IMR-90 (cell line): ENCODE data around the gene PTPMT1. TPM values are rescaled to one million over a fixed set of nuclear protein-coding genes. Genes with fewer than 3 reads are reported as not detected.

Experiments
- ATAC-seq: fragments of 200-7000 bp; cut with Tn5 transposase; 2 replicates; pipeline ENCODE4 v1.9.1; 2020; ENCODE audit warnings: low read depth, mild to moderate bottlenecking, moderate library complexity
- BruUV-seq: library from RNA; stranded (reverse); fragments of 400-500 nt; replicated peaks from 2 replicates; lab custom pipeline; 2021; lab: Mats Ljungman, UMichigan
- CTCF ChIA-PET: fragments of 300-600 bp; formaldehyde crosslinking; extraction: SDS; loops from one replicate; lab custom pipeline; 2021; ENCODE audit warnings: antibody characterized with exemption; lab: Yijun Ruan, JAX
- POLR2A ChIA-PET: fragments of 300-600 bp; sonication (Branson Sonifier 250); formaldehyde crosslinking; loops from one replicate; lab custom pipeline; 2022; ENCODE audit warnings: antibody characterized with exemption; ENCODE audit not compliant: unreplicated experiment; lab: Charles Lee
- DNase-seq: peaks from one replicate; pipeline ENCODE4 v3.0.0; 2013
- H2AFZ ChIP-seq: replicated peaks from 2 replicates; pipeline ENCODE3; 2013; ENCODE audit warnings: low read length, mild to moderate bottlenecking; ENCODE audit not compliant: poor library complexity
- H2AK5ac ChIP-seq: 2 replicates; pipeline ENCODE4 v1.6.1; 2013; ENCODE audit warnings: low read depth, low read length, inconsistent platforms
- H2AK9ac ChIP-seq: replicated peaks from 2 replicates; pipeline ENCODE3; 2013; ENCODE audit warnings: mild to moderate bottlenecking, low read depth, low read length, moderate library complexity; ENCODE audit not compliant: poor library complexity
- H2BK120ac ChIP-seq: 2 replicates; pipeline ENCODE4 v1.6.1; 2013; ENCODE audit warnings: low read depth, low read length, inconsistent platforms
- H2BK15ac ChIP-seq: 3 replicates; pipeline ENCODE4 v1.6.1; 2013; ENCODE audit warnings: low read depth, low read length, inconsistent platforms
- H2BK20ac ChIP-seq: 2 replicates; pipeline ENCODE4 v1.6.1; 2013; ENCODE audit warnings: low read depth, mild to moderate bottlenecking, inconsistent platforms, low read length, moderate library complexity
- H2BK5ac ChIP-seq: 2 replicates; pipeline ENCODE4 v1.6.1; 2013; ENCODE audit warnings: mild to moderate bottlenecking, low read depth, low read length, inconsistent platforms; ENCODE audit not compliant: poor library complexity, severe bottlenecking
- H3K14ac ChIP-seq: replicated peaks from 2 replicates; pipeline ENCODE4 v1.6.1; 2013; ENCODE audit warnings: low read depth, low read length, inconsistent platforms
- H3K18ac ChIP-seq: 2 replicates; pipeline ENCODE4 v1.6.1; 2013; ENCODE audit warnings: low read depth, low read length, control low read depth
- H3K23ac ChIP-seq: 2 replicates; pipeline ENCODE4 v1.6.1; 2013; ENCODE audit warnings: low read depth, low read length, inconsistent platforms
- H3K27ac ChIP-seq: 2 replicates; pipeline ENCODE4 v1.5.1; 2013; ENCODE audit warnings: mild to moderate bottlenecking, control low read depth, low read length; ENCODE audit not compliant: insufficient read depth
- H3K27me3 ChIP-seq: 2 replicates; pipeline ENCODE4 v1.6.1; 2013; ENCODE audit warnings: low read length; ENCODE audit not compliant: control insufficient read depth, insufficient read depth
- H3K36me3 ChIP-seq: 2 replicates; pipeline ENCODE4 v1.6.1; 2013; ENCODE audit warnings: low read length, mixed read lengths; ENCODE audit not compliant: control insufficient read depth, insufficient read depth
- H3K4ac ChIP-seq: 2 replicates; pipeline ENCODE4 v1.6.1; 2013; ENCODE audit warnings: low read depth, low read length, inconsistent platforms
- H3K4me1 ChIP-seq: 2 replicates; pipeline ENCODE4 v1.6.1; 2013; ENCODE audit warnings: low read length, mixed read lengths; ENCODE audit not compliant: control insufficient read depth, insufficient read depth
- H3K4me2 ChIP-seq: 2 replicates; pipeline ENCODE4 v1.6.1; 2013; ENCODE audit warnings: low read depth, mild to moderate bottlenecking, control low read depth, low read length, moderate library complexity
- H3K4me3 ChIP-seq: 2 replicates; pipeline ENCODE4 v1.5.1; 2013; ENCODE audit warnings: low read depth, mild to moderate bottlenecking, control low read depth, low read length, moderate library complexity; ENCODE audit not compliant: insufficient read depth
- H3K56ac ChIP-seq: 2 replicates; pipeline ENCODE4 v1.6.1; 2013; ENCODE audit warnings: low read length, inconsistent platforms; ENCODE audit not compliant: insufficient read depth; ENCODE audit errors: extremely low read depth
- H3K79me1 ChIP-seq, 2 experiments: 2 replicates each; pipeline ENCODE4 v1.6.1; 2013; ENCODE audit warnings: low read length in 2 of 2, inconsistent platforms in 1 of 2, low read depth in 1 of 2
- H3K9ac ChIP-seq: 2 replicates; pipeline ENCODE4 v1.6.1; 2013; ENCODE audit warnings: low read depth, low read length, control low read depth
- H3K9me1 ChIP-seq: 2 replicates; pipeline ENCODE4 v1.6.1; 2013; ENCODE audit warnings: low read length, inconsistent platforms; ENCODE audit not compliant: insufficient read depth
- H3K9me3 ChIP-seq: 2 replicates; pipeline ENCODE4 v1.6.1; 2013; ENCODE audit warnings: low read length; ENCODE audit not compliant: control insufficient read depth, insufficient read depth
- H4K20me1 ChIP-seq: 2 replicates; pipeline ENCODE4 v1.6.1; 2013; ENCODE audit warnings: low read length, inconsistent platforms; ENCODE audit not compliant: insufficient read depth
- H4K5ac ChIP-seq: 2 replicates; pipeline ENCODE4 v1.6.1; 2013; ENCODE audit warnings: mild to moderate bottlenecking, low read depth, low read length, control low read depth
- H4K8ac ChIP-seq, 2 experiments: 2 replicates each; pipeline ENCODE4 v1.6.1; 2013; ENCODE audit warnings: low read depth in 2 of 2, low read length in 2 of 2, control low read depth in 1 of 2, inconsistent platforms in 1 of 2
- H4K91ac ChIP-seq: 2 replicates; pipeline ENCODE4 v1.6.1; 2013; ENCODE audit warnings: low read depth, low read length, inconsistent platforms; ENCODE audit not compliant: insufficient read depth
- BHLHE40 ChIP-seq: fragments of 150-350 bp; IDR thresholded peaks from 2 replicates; pipeline ENCODE4 v1.6.1; 2016; ENCODE audit warnings: mild to moderate bottlenecking, low read depth, low read length
- CEBPB ChIP-seq: IDR thresholded peaks from 2 replicates; pipeline ENCODE4 v1.6.1; 2012; ENCODE audit warnings: low read depth, low read length, improper control_type of control experiment
- CHD1 ChIP-seq: IDR thresholded peaks from 2 replicates; pipeline ENCODE4 v1.6.1; 2012; ENCODE audit warnings: low read depth, low read length, improper control_type of control experiment
- CTCF ChIP-seq: conservative IDR thresholded peaks from 2 replicates; pipeline ENCODE4 v1.5.1; 2012; ENCODE audit warnings: mild to moderate bottlenecking, low read depth, low read length, improper control_type of control experiment
- ELK1 ChIP-seq: fragments of 150-350 bp; IDR thresholded peaks from 2 replicates; pipeline ENCODE4 v1.6.1; 2016; ENCODE audit warnings: low read depth, mild to moderate bottlenecking, low read length, moderate library complexity, borderline replicate concordance
- FOS ChIP-seq: fragments of 150-350 bp; IDR thresholded peaks from 2 replicates; pipeline ENCODE4 v1.6.1; 2016; ENCODE audit warnings: low read depth, low read length
- MAFK ChIP-seq: IDR thresholded peaks from 2 replicates; pipeline ENCODE4 v1.6.1; 2012; ENCODE audit warnings: low read depth, low read length, improper control_type of control experiment
- MAZ ChIP-seq: IDR thresholded peaks from 2 replicates; pipeline ENCODE4 v1.6.1; 2012; ENCODE audit warnings: low read depth, mild to moderate bottlenecking, low read length, improper control_type of control experiment, moderate library complexity, borderline replicate concordance
- MXI1 ChIP-seq: IDR thresholded peaks from 2 replicates; pipeline ENCODE4 v1.6.1; 2012; ENCODE audit warnings: low read depth, mild to moderate bottlenecking, low read length, moderate library complexity, borderline replicate concordance
- NFE2L2 ChIP-seq: fragments of 150-350 bp; IDR thresholded peaks from 2 replicates; pipeline ENCODE4 v1.6.1; 2016; ENCODE audit warnings: low read depth, mild to moderate bottlenecking, low read length
- POLR2A ChIP-seq: IDR thresholded peaks from 2 replicates; pipeline ENCODE4 v1.6.1; 2012; ENCODE audit warnings: mild to moderate bottlenecking, low read depth, low read length
- RAD21 ChIP-seq: IDR thresholded peaks from 2 replicates; pipeline ENCODE4 v1.6.1; 2012; ENCODE audit warnings: low read length, improper control_type of control experiment
- RCOR1 ChIP-seq: IDR thresholded peaks from 2 replicates; pipeline ENCODE4 v1.6.1; 2012; ENCODE audit warnings: mild to moderate bottlenecking, low read length, improper control_type of control experiment; ENCODE audit not compliant: insufficient replicate concordance
- RFX5 ChIP-seq: IDR thresholded peaks from 2 replicates; pipeline ENCODE4 v1.8.0; 2012; ENCODE audit warnings: low read depth, mild to moderate bottlenecking, low read length, moderate library complexity
- SMC3 ChIP-seq: fragments of 150-350 bp; IDR thresholded peaks from 2 replicates; pipeline ENCODE4 v1.6.1; 2016; ENCODE audit warnings: low read depth, mild to moderate bottlenecking, antibody characterized with exemption, low read length, moderate library complexity
- USF2 ChIP-seq: fragments of 150-350 bp; IDR thresholded peaks from 2 replicates; pipeline ENCODE4 v1.6.1; 2017; ENCODE audit warnings: mild to moderate bottlenecking, antibody characterized with exemption, low read length, low read depth
- WGBS, 2 experiments: methylation state at CpG; one replicate each; pipeline versions ENCODE4 v1.1.5 to v1.1.7; 2013; ENCODE audit warnings: missing lambda C conversion rate in 2 of 2; ENCODE audit not compliant: insufficient read length in 1 of 2; ENCODE audit errors: extremely low coverage in 2 of 2; 5-methylcytosine and 5-hydroxymethylcytosine counted together
- dilution Hi-C: fragments of 300-500 bp; cut with HindIII; formaldehyde crosslinking; loops from one replicate; pipeline ENCODE4 v1.14.3; 2018; ENCODE audit warnings: low sequenced_read_pairs; ENCODE audit not compliant: unreplicated experiment
- in situ Hi-C: fragments of 300-500 bp; cut with MboI; formaldehyde crosslinking; loops from 3 replicates; pipeline ENCODE4 v1.14.3; 2019; ENCODE audit warnings: low sequenced_read_pairs, inconsistent platforms, mixed read lengths
- intact Hi-C: fragments of 100-400 bp; cut with micrococcal nuclease; formaldehyde crosslinking; loops from 2 replicates; pipeline ENCODE4 v1.10.0; 2022
- polyA plus RNA-seq, 3 experiments: library from polyadenylated mRNA; depleted of rRNA; stranded (reverse); fragments of >200 nt; gene quantifications; 2 replicates each; pipeline ENCODE4 v1.2.3, GENCODE V29; 2012; ENCODE audit warnings: low replicate concordance in 1 of 3
- total RNA-seq: library from RNA; depleted of rRNA; stranded (reverse); fragments of >200 nt; gene quantifications from 2 replicates; pipeline ENCODE4 v1.2.3, GENCODE V29; 2012

Gene PTPMT1
- total and polyA plus RNA-seq, 2 of the 4 experiments (the other 2 are of a cell fraction): 51.6 to 55.0 TPM

GRCh38 chr11:47599902-47600301 is 34.5 kb downstream of the PTPMT1 start:
- H2AK9ac ChIP-seq: no peak overlapping the region
- H3K4me1 ChIP-seq: no peaks in the 10 kb centered on the region; the same call in 1 of the 2 replicates
- H3K4me2 ChIP-seq: no peak overlapping the region
- no peak overlapping the region for H2BK15ac ChIP-seq
- H3K56ac ChIP-seq: no peak overlapping the region
- no peaks in the 10 kb centered on the region for H3K79me1 ChIP-seq
- H4K20me1 ChIP-seq: no peaks in the 10 kb centered on the region
- H2AK5ac ChIP-seq: no peak overlapping the region
- no peak overlapping the region for H3K4ac ChIP-seq
- no peaks in the 10 kb centered on the region for H3K36me3 ChIP-seq
- intact Hi-C loops (no loop called here), in situ Hi-C loops (no loop called here), dilution Hi-C loops (no loop called here)
- H2BK120ac ChIP-seq: no peak overlapping the region
- ChIA-PET CTCF (interaction anchor here (0.8 kb wide), 1 partner anchor 89 kb away, joined by 3 read pairs; no protein-coding TSS in a partner anchor), POLR2A (no interaction called here)
- no peaks in the 10 kb centered on the region for H3K9me3 ChIP-seq
- no peak overlapping the region for H2BK20ac ChIP-seq
- no peak overlapping the region for H3K9ac ChIP-seq
- 50% methylated on average over 4 of the region's 4 CpGs; no CpG with 5 or more reads in 1 of the 2 experiments for WGBS, 2 experiments
- no peak for TF ChIP-seq NFE2L2
- TF ChIP-seq RFX5: no peak
- no peak for TF ChIP-seq ELK1
- no peak for TF ChIP-seq RAD21
- TF ChIP-seq RCOR1: no peak
- no peak for TF ChIP-seq FOS
- TF ChIP-seq MAZ: no peak
- no peak for TF ChIP-seq SMC3
- TF ChIP-seq CEBPB: no peak
- TF ChIP-seq POLR2A: no peak
- TF ChIP-seq MXI1: no peak
- no peak for TF ChIP-seq BHLHE40
- TF ChIP-seq CTCF: no peak
- no peak for TF ChIP-seq MAFK
- TF ChIP-seq CHD1: no peak
- TF ChIP-seq USF2: no peak
- no peak overlapping the region for H3K23ac ChIP-seq
- H4K5ac ChIP-seq: no peak overlapping the region
- no peaks in the 10 kb centered on the region for H3K9me1 ChIP-seq
- peaks cover 12% of the 10 kb centered on the region for H3K27me3 ChIP-seq
- no peak for DNase-seq
- no peak overlapping the region for H4K91ac ChIP-seq
- no peak overlapping the region for H3K14ac ChIP-seq
- H3K18ac ChIP-seq: no peak overlapping the region
- H2BK5ac ChIP-seq: no peak overlapping the region
- BruUV-seq: no TSS peak
- no peak overlapping the region for H3K27ac ChIP-seq
- no peak for ATAC-seq
- no peak overlapping the region for H2AFZ ChIP-seq
- H3K4me3 ChIP-seq: no peak overlapping the region
- H4K8ac ChIP-seq: no peak overlapping the region
